ENCODE results near the gene PRODH2.

Gene PRODH2

DNA sequence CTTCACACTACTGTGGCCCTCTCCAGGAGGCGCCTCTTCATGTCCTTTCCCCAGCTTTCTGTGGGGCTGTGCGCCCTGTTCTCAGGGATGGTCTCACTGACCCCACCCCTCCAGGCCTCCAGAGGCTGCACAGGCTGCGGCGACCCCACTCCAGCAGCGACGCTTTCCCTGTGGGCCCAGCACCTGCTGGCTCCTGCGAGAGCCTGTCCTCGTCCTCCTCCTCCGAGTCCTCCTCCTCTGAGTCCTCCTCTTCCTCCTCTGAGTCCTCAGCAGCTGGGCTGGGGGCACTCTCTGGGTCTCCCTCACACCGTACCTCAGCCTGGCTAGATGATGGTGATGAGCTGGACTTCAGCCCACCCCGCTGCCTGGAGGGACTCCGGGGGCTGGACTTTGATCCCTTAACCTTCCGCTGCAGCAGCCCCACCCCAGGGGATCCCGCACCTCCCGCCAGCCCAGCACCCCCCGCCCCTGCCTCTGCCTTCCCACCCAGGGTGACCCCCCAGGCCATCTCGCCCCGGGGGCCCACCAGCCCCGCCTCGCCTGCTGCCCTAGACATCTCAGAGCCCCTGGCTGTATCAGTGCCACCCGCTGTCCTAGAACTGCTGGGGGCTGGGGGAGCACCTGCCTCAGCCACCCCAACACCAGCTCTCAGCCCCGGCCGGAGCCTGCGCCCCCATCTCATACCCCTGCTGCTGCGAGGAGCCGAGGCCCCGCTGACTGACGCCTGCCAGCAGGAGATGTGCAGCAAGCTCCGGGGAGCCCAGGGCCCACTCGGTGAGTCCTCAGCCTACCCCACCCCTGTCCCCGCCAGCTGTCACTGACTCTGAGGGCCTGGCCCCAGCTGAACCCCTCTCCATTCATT, 26.1 kb downstream of the PRODH2 start:
- DNase-seq (ENCODE audit: low spot score in 2 of 2): no peak
- H3K4me1 ChIP-seq: no peaks in the 10 kb centered on the region
- H3K4me3 ChIP-seq: no peak overlapping the region
- no peaks in the 10 kb centered on the region for H3K9me3 ChIP-seq
- no peaks in the 10 kb centered on the region for H3K27me3 ChIP-seq (ENCODE audit: low read depth)
- H3K36me3 ChIP-seq (replicated peaks): no peaks in the 10 kb centered on the region
- in situ Hi-C loops (cut with MboI; ENCODE audit: low sequenced_read_pairs): no loop called here

DNA sequence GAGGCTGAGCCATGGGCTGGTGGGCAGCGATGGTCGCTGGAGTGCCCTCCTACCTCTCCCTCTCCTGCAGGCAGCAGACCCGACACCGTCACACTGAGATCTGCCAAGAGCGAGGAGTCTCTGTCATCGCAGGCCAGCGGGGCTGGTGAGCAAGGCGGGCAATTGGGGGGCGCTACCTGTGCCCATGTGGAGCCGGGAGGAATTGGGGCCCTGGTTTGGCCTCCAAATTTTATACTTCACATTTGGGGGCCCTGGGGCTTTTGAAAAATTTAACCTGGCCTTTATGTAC, 27.4 kb downstream of the PRODH2 start:
- DNase-seq (ENCODE audit: low spot score in 2 of 2): no peak
- H3K4me3 ChIP-seq: no peak overlapping the region
- H3K36me3 ChIP-seq (replicated peaks): no peaks in the 10 kb centered on the region
- no peaks in the 10 kb centered on the region for H3K9me3 ChIP-seq
- in situ Hi-C loops (cut with MboI; ENCODE audit: low sequenced_read_pairs): no loop called here
- H3K27me3 ChIP-seq (ENCODE audit: low read depth): no peaks in the 10 kb centered on the region
- no peaks in the 10 kb centered on the region for H3K4me1 ChIP-seq

DNA sequence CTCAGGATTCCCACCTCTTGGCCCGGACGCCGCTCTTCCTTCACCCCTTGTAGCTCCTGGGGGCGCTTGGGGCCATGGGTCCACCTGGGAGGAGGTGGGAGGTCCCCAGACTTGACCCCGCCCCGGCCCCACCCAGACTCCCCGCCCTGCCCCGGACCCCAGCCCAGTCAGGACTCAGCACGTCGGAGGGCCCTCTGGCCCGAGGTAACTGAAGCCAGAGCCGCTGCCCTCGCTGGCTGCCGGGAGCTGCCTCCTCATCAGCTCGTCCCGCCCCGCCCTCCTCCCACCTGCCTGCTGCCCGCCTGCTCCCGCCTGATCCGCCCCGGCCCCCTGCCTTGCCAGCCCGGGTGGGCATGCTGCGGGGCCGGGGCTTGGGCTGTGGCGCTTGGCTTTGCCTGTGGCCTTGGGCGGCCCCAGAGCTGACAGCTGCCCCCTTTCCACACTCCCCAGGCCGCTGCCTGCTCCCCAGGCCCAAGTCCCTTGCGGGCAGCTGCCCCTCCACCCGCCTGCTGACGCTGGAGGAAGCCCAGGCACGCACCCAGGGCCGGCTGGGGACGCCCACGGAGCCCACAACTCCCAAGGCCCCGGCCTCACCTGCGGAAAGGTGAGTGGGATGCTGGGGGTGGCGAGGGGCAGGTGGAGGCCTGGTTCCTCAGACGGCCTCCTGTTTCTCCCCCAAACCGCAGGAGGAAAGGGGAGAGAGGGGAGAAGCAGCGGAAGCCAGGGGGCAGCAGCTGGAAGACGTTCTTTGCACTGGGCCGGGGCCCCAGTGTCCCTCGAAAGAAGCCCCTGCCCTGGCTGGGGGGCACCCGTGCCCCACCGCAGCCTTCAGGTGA, 27.9 kb downstream of the PRODH2 start:
- no peak overlapping the region for H3K4me3 ChIP-seq
- in situ Hi-C loops (cut with MboI; ENCODE audit: low sequenced_read_pairs): no loop called here
- no peaks in the 10 kb centered on the region for H3K27me3 ChIP-seq (ENCODE audit: low read depth)
- H3K36me3 ChIP-seq (replicated peaks): no peaks in the 10 kb centered on the region
- H3K9me3 ChIP-seq: no peaks in the 10 kb centered on the region
- no peak for DNase-seq (ENCODE audit: low spot score in 2 of 2)
- H3K4me1 ChIP-seq: no peaks in the 10 kb centered on the region

DNA sequence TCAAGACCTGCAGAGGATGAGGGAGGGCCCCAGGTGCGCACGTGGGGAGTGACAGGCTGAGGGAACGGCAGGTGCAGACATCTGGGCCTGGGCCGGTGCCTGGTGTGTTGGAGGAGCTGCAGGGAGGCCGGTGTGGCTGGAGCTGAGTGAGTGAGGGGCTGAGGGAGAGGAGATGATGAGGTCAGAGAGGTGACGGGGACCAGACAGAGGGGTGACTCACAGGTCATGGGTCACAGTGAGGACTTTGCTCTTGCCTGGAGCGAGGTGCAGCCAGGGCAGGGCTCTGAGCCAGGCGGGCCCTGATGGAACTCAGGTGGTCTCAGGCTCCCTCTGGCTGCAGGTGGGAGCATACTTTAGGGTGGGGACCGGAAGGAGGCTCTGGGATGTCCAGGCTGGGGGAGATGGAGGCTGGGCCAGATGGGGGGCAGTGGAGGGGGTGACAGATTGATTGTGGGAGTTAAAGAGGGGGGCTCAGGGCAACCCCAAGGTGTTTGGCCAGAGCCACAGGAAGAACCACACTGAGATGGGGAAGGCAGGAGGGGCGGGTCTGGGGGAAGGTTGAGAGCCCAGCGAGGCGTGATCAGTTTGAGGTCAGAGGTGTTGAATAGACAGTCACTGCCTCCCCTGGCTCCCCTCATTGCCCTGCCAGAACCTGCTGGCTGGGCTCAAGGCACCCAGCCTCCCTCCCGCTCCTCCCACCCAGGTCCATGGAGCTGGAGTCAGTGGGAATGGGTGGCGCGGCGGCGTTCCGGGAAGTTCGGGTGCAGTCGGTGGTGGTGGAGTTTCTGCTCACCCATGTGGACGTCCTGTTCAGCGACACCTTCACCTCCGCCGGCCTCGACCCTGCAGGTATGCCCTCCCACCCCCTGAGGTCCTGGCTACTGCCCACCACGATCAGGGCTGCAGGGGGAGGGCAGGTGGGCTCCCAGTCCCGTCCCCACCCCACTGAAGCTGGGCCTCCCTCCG, 28.9 kb downstream of the PRODH2 start:
- no peaks in the 10 kb centered on the region for H3K36me3 ChIP-seq (replicated peaks)
- no peaks in the 10 kb centered on the region for H3K9me3 ChIP-seq
- H3K4me1 ChIP-seq: no peaks in the 10 kb centered on the region
- no peak for DNase-seq (ENCODE audit: low spot score in 2 of 2)
- in situ Hi-C loops (cut with MboI; ENCODE audit: low sequenced_read_pairs): no loop called here
- H3K4me3 ChIP-seq: no peak overlapping the region
- no peaks in the 10 kb centered on the region for H3K27me3 ChIP-seq (ENCODE audit: low read depth)

DNA sequence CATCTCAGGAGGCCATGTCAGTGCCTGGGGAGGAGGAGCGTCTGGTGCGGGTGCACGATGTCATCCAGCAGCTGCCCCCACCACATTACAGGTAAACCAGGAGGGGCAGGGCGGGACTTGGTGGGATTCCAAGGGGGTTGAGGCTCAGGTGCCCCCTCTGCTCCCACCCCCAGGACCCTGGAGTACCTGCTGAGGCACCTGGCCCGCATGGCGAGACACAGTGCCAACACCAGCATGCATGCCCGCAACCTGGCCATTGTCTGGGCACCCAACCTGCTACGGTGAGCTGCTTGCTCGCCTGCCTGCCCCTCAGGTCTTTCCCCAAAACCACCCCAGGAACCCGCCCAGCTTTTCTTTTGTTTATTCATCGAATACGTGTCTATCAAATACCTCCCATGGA, 30.1 kb downstream of the PRODH2 start:
- Histone ChIP-seq H3K9me3 (no peaks in the 10 kb centered on the region), H3K27me3 (ENCODE audit: low read depth) (no peaks in the 10 kb centered on the region), H3K4me1 (no peaks in the 10 kb centered on the region), H3K36me3 (replicated peaks) (no peaks in the 10 kb centered on the region), H3K4me3 (no peak overlapping the region)
- in situ Hi-C loops (cut with MboI; ENCODE audit: low sequenced_read_pairs): no loop called here
- no peak for DNase-seq (ENCODE audit: low spot score in 2 of 2)

DNA sequence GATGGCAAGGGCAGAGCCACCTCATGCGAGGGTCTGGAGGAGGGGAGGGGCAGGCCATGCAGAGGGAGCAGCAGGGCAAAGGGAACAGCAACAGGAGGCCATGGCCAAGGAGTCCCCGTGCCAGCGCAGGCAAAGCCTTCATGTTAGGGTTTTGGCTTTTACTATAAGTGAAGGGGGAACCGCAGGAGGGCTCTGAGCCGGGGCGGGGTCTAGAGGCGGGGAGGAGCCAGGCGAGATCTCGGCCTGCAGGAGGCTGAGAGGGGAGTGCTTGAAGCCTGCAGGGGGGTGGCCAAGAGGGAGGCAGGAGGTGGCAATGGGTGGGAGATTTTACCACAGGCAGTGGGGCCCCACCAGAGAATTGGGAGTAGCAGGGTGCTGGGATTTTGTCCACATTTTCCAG, 31.0 kb downstream of the PRODH2 start:
- Histone ChIP-seq H3K9me3 (no peaks in the 10 kb centered on the region), H3K4me3 (no peak overlapping the region), H3K4me1 (peaks cover under 1% of the 10 kb centered on the region; the same call in 1 of the 2 replicates), H3K27me3 (ENCODE audit: low read depth) (no peaks in the 10 kb centered on the region), H3K36me3 (replicated peaks) (no peaks in the 10 kb centered on the region)
- in situ Hi-C loops (cut with MboI; ENCODE audit: low sequenced_read_pairs): no loop called here
- no peak for DNase-seq (ENCODE audit: low spot score in 2 of 2)

DNA sequence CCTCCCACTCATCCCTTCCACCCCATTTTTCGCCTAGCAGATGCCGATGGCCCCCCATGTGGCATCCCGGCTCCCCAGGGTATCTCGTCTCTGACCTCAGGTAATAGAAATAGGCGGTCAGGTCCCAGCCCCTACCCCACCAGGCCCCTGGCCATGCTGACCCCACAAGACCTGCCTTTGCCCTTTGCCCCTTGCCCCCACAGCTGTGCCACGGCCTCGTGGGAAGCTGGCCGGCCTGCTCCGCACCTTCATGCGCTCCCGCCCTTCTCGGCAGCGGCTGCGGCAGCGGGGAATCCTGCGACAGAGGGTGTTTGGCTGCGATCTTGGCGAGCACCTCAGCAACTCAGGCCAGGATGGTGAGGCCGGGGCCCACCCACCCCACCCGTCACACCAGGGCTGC, 31.9 kb downstream of the PRODH2 start:
- Histone ChIP-seq H3K4me3 (no peak overlapping the region), H3K36me3 (replicated peaks) (no peaks in the 10 kb centered on the region), H3K4me1 (peaks cover 6% of the 10 kb centered on the region; the same call in 1 of the 2 replicates), H3K9me3 (no peaks in the 10 kb centered on the region), H3K27me3 (ENCODE audit: low read depth) (no peaks in the 10 kb centered on the region)
- no peak for DNase-seq (ENCODE audit: low spot score in 2 of 2)
- in situ Hi-C loops (cut with MboI; ENCODE audit: low sequenced_read_pairs): no loop called here

DNA sequence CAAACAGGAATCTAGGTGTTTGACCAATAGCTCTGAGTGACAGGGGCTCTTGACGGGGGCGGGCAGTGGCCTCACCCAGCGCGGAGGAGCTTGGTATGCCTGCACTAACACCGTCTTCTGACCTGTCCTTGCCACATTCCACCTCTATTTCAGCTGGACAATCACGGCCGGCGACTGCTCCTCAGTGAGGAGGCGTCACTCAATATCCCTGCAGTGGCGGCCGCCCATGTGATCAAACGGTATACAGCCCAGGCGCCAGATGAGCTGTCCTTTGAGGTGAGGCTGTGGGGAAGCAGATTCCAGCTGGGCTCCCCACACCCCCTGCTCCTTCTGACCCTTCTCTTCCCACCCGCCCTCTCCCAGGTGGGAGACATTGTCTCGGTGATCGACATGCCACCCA, 32.6 kb downstream of the PRODH2 start:
- H3K4me3 ChIP-seq: no peak overlapping the region
- in situ Hi-C loops (cut with MboI; ENCODE audit: low sequenced_read_pairs): no loop called here
- H3K27me3 ChIP-seq (ENCODE audit: low read depth): no peaks in the 10 kb centered on the region
- no peaks in the 10 kb centered on the region for H3K36me3 ChIP-seq (replicated peaks)
- peaks cover 6% of the 10 kb centered on the region; the same call in 1 of the 2 replicates for H3K4me1 ChIP-seq
- no peak for DNase-seq (ENCODE audit: low spot score in 2 of 2)
- H3K9me3 ChIP-seq: no peaks in the 10 kb centered on the region

DNA sequence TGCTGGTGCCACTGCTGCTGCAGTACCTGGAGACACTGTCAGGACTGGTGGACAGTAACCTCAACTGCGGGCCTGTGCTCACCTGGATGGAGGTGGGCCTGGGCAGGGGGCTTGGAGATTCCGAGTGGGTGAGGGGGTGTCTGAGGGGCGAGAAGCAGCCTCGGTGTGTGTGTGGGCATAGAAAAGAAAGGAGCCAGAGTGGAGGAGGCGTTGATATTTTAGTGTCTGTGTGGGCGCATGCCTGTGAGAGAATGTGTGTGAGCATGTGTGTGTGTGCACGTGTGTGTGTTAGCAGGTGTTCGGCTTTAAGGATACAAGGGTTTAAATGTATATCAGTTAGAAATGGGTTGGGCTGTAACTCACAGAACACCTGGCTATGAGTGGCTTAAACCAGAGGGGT, 33.6 kb downstream of the PRODH2 start:
- Histone ChIP-seq H3K4me3 (no peak overlapping the region), H3K36me3 (replicated peaks) (no peaks in the 10 kb centered on the region), H3K27me3 (ENCODE audit: low read depth) (no peaks in the 10 kb centered on the region), H3K4me1 (peaks cover 9% of the 10 kb centered on the region; the same call in 1 of the 2 replicates), H3K9me3 (no peaks in the 10 kb centered on the region)
- no peak for DNase-seq (ENCODE audit: low spot score in 2 of 2)
- in situ Hi-C loops (cut with MboI; ENCODE audit: low sequenced_read_pairs): no loop called here

DNA sequence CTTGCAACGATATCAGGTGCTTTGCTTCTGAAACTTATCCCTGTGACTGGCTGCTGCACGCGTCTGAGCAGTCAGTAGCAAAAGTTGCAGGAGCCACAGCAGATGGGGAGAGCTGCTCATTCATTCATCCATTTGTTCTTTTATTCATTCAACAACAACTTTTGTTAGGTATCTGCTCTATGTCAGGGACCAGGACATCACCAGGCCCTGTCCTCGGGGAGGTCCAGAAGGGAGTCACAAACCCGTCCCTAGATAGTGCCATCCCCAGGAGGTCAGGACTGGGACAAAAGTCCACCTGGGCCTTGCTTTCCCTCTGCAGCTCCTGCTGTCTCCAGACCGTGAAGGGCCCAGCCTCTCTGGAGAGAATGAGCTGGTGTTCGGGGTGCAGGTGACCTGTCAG, 34.7 kb downstream of the PRODH2 start:
- Histone ChIP-seq H3K36me3 (replicated peaks) (no peaks in the 10 kb centered on the region), H3K27me3 (ENCODE audit: low read depth) (no peaks in the 10 kb centered on the region), H3K4me1 (peaks cover 9% of the 10 kb centered on the region; the same call in 1 of the 2 replicates), H3K4me3 (no peak overlapping the region), H3K9me3 (no peaks in the 10 kb centered on the region)
- no peak for DNase-seq (ENCODE audit: low spot score in 2 of 2)
- in situ Hi-C loops (cut with MboI; ENCODE audit: low sequenced_read_pairs): no loop called here

DNA sequence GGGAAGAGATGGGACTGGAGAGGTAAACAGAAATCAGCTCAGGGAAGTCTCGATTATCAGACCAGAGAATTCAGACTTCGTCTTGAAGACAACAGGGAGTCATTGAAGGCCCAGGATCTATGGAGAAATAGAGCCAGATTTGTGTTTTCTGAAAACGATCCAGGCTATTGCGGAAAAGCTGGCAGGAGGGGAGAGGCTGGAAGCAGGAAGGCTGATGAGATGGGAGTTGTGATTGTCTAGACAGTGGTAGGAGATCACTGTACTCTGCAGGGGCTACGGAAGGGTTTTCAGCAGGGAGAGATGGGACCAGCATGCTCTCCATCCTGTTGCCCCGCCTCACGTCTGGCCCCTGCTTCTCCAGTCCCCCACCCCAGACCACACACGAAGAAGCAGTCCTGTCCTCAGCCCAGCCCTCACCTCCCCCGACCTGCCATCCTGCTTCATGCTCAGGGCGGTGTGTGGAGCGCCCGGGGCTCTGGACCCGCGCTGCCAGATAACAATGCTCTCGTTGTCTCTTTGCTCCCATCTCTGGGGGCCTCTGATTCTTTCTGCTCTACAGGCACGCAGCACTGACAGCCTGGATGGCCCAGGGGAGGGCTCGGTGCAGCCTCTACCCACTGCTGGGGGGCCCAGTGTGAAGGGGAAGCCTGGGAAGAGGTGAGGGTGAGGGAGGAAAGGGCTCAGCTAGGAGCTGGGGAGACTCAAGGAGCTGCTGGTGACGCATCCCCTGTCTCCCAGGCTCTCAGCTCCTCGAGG, 35.4 kb downstream of the PRODH2 start:
- Histone ChIP-seq H3K4me1 (peaks cover 9% of the 10 kb centered on the region; the same call in 1 of the 2 replicates), H3K36me3 (replicated peaks) (no peaks in the 10 kb centered on the region), H3K4me3 (no peak overlapping the region), H3K9me3 (no peaks in the 10 kb centered on the region), H3K27me3 (ENCODE audit: low read depth) (no peaks in the 10 kb centered on the region)
- in situ Hi-C loops (cut with MboI; ENCODE audit: low sequenced_read_pairs): no loop called here
- no peak for DNase-seq (ENCODE audit: low spot score in 2 of 2)

DNA sequence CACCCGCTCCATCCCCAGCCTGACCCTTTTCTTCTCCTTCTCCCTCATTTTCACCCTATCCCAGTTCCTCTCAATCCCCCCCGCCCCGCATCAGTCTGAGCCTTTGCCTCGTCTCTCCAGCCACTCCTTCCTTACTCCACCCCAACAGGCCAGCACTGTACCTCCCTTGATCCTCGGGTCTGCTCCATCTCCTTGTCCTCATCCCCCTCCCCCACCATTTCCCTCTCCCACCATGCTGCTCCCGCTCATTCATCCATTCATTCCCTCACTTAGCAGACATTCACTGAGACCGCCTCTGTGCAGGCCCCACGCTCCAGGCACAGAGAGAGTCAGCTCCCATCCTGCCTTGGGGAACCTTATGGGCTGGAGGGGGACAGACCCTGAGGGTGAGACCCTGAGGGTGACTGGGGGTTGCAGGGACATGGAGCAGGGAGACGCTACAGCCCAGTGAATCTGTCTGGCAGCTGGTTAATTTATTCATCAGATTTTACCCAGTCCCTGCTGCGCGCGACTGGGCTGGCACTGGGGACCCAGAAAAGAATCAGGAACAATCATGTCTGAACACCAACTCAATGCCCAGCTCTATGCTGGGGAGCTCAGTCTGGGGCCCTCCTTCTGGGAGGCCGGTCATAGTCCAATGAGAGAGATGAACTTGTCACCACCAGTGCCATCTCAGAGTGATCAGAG, 36.4 kb downstream of the PRODH2 start:
- Histone ChIP-seq H3K4me1 (peaks cover 9% of the 10 kb centered on the region; the same call in 1 of the 2 replicates), H3K9me3 (no peaks in the 10 kb centered on the region), H3K4me3 (peak overlapping the region; percentile 51), H3K36me3 (replicated peaks) (no peaks in the 10 kb centered on the region), H3K27me3 (ENCODE audit: low read depth) (no peaks in the 10 kb centered on the region)
- peak in 1 of 2 experiments; percentile 39 for DNase-seq (ENCODE audit: low spot score in 2 of 2)
- in situ Hi-C loops (cut with MboI; ENCODE audit: low sequenced_read_pairs): no loop called here

All from HAP-1 (cell line).